Nephron progenitor cell (in vitro differentiated cells): ENCODE measurements around the gene TTLL4.

ENCODE experiments used
- DNase-seq: peaks from one replicate; pipeline ENCODE4 v3.0.0; 2021
- H3K27ac Mint-ChIP-seq: 2 replicates; pipeline ENCODE4 v1.8.0; 2021; ENCODE audit warnings: mild to moderate bottlenecking, moderate library complexity, mixed read lengths
- H3K27me3 Mint-ChIP-seq: 2 replicates; pipeline ENCODE4 v1.8.0; 2021; ENCODE audit warnings: mild to moderate bottlenecking, low read depth, mixed read lengths; ENCODE audit not compliant: poor library complexity
- H3K36me3 Mint-ChIP-seq: 2 replicates; pipeline ENCODE4 v1.8.0; 2021; ENCODE audit warnings: low read depth, mixed read lengths
- H3K4me1 Mint-ChIP-seq: 2 replicates; pipeline ENCODE4 v1.8.0; 2021; ENCODE audit warnings: mixed read lengths
- H3K4me3 Mint-ChIP-seq: 2 replicates; pipeline ENCODE4 v1.8.0; 2021; ENCODE audit warnings: mild to moderate bottlenecking, moderate library complexity, mixed read lengths
- H3K9me3 Mint-ChIP-seq: 2 replicates; pipeline ENCODE4 v1.8.0; 2021; ENCODE audit warnings: mild to moderate bottlenecking, moderate library complexity, mixed read lengths
- TF ChIP-seq, protein P1 (sequence below): fragments of 200-600 bp; sonication (generic); IDR thresholded peaks from 2 replicates; pipeline ENCODE4 v1.5.0; 2021; ENCODE audit warnings: antibody characterized with exemption

The TTLL4 gene

GRCh38 chr2:218748741-218749441 lies 38.3 kb downstream of the TTLL4 start:
- Mint-ChIP-seq H3K36me3 (peaks cover 80% of the 10 kb centered on the region), H3K27me3 (no peaks in the 10 kb centered on the region), H3K27ac (no peak overlapping the region), H3K9me3 (no peaks in the 10 kb centered on the region), H3K4me3 (no peak overlapping the region), H3K4me1 (no peaks in the 10 kb centered on the region)
- TF ChIP-seq, protein P1, sequence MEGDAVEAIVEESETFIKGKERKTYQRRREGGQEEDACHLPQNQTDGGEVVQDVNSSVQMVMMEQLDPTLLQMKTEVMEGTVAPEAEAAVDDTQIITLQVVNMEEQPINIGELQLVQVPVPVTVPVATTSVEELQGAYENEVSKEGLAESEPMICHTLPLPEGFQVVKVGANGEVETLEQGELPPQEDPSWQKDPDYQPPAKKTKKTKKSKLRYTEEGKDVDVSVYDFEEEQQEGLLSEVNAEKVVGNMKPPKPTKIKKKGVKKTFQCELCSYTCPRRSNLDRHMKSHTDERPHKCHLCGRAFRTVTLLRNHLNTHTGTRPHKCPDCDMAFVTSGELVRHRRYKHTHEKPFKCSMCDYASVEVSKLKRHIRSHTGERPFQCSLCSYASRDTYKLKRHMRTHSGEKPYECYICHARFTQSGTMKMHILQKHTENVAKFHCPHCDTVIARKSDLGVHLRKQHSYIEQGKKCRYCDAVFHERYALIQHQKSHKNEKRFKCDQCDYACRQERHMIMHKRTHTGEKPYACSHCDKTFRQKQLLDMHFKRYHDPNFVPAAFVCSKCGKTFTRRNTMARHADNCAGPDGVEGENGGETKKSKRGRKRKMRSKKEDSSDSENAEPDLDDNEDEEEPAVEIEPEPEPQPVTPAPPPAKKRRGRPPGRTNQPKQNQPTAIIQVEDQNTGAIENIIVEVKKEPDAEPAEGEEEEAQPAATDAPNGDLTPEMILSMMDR: no peak
- DNase-seq: no peak

- H3K4me3 Mint-ChIP-seq: no peak overlapping the region
- H3K4me1 Mint-ChIP-seq: no peaks in the 10 kb centered on the region
- TF ChIP-seq, protein P1: no peak
- H3K9me3 Mint-ChIP-seq: no peaks in the 10 kb centered on the region
- H3K27me3 Mint-ChIP-seq: no peaks in the 10 kb centered on the region
- no peak overlapping the region for H3K27ac Mint-ChIP-seq
- peaks cover 61% of the 10 kb centered on the region for H3K36me3 Mint-ChIP-seq
- no peak for DNase-seq
Observed at GRCh38 chr2:218754201-218754600, 43.6 kb downstream of the TTLL4 start.

DNA sequence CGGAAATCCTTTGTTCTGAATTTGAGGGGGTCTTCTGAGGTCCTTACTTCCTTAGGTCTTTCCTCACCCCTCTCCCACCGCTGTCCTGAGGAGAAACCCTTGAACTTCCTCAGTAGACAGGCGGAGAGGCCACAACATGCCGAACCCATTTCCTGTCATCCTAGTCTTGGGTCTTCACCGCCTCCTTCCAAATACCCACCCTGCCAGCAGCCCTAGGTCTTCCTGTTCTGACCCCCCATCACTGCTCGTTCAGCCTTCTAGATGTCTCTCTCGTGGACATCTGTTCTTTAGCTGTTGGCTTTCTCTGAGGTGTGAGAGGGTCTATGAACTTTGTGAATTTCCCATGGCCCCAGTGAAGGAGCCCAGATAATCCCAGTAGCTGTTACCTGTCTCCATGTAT lies 44.1 kb downstream of the TTLL4 start:
- no peaks in the 10 kb centered on the region for H3K4me1 Mint-ChIP-seq
- no peak for DNase-seq
- TF ChIP-seq, protein P1: no peak
- H3K27ac Mint-ChIP-seq: no peak overlapping the region
- no peak overlapping the region for H3K4me3 Mint-ChIP-seq
- no peaks in the 10 kb centered on the region for H3K27me3 Mint-ChIP-seq
- no peaks in the 10 kb centered on the region for H3K9me3 Mint-ChIP-seq
- peaks cover 61% of the 10 kb centered on the region for H3K36me3 Mint-ChIP-seq

DNA sequence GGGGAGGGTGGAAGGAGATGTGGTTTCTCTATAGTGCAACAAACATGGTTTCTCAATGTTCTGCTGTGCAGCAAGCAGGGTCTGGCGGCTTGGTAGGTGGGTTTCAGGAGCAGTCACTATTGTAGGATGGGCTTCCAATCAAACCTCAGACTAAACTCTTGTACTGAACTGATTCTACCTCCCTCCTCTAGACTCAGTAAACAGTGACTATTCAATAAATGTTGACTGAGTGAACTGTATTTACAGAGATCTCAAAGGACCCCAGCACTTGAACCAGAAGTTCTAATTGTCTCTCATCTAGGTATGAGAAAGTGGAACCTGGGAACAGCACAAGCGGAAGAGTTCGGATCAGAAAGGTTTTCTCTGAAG lies 44.5 kb downstream of the TTLL4 start:
- no peak for DNase-seq
- Mint-ChIP-seq H3K36me3 (peaks cover 57% of the 10 kb centered on the region), H3K9me3 (no peaks in the 10 kb centered on the region), H3K4me3 (no peak overlapping the region), H3K27ac (no peak overlapping the region), H3K27me3 (no peaks in the 10 kb centered on the region), H3K4me1 (no peaks in the 10 kb centered on the region)
- TF ChIP-seq, protein P1: no peak

DNA sequence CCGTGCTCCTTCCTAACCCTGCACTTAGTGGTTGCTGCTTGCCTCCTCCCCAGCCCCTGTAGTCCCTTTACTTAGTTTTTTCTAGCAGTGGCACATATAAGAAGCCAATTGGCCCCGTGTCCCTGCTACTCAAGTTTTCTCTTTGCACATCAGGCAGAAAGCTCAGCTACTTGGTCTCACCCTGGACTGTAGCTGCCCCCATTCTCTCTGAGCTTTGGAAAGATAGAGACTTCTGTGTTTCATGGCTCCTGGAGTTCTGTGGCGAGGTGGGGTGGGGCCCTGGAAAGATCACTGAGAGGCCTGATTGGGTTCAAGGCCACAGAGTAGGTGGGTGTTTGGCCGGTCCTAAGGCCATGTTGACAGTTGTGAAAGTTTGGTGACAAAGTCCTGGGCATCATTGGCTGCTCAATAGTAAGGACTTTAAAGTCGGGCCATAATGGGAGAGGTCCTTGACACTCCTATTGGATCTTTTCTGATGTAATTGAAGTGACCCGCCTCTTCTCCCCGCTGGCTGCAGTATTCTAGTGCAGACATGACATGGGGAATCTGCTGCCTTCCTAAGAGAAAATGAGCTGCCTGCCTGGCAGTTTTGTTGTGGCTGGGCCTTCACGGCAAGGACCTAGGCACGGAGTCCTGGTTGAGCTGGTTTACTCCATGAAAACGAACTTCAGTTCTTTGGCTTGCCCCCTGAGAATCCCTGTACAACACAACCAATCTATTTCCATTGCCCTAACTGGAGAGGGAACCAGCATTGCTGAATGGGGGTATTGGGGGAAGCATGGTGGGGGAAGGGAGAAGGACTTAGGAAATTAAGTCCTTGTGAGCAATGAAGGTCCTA lies 45.2 kb downstream of the TTLL4 start:
- Mint-ChIP-seq H3K36me3 (peaks cover 51% of the 10 kb centered on the region), H3K4me1 (no peaks in the 10 kb centered on the region), H3K9me3 (no peaks in the 10 kb centered on the region), H3K4me3 (no peak overlapping the region), H3K27me3 (no peaks in the 10 kb centered on the region), H3K27ac (no peak overlapping the region)
- TF ChIP-seq, protein P1: no peak
- DNase-seq: no peak
